GM12878 (cell line): ENCODE results near the gene APCDD1L. TPM values are rescaled to one million over a fixed set of nuclear protein-coding genes. Genes with fewer than 3 reads are reported as not detected.

Experiments
- ATAC-seq: fragments of 200-7000 bp; cut with Tn5 transposase; 3 replicates; pipeline ENCODE4 v1.9.1; 2020; ENCODE audit warnings: mild to moderate bottlenecking, moderate library complexity
- BruUV-seq: library from RNA; stranded (reverse); fragments of 400-500 nt; replicated peaks from 2 replicates; lab custom pipeline; 2021; lab: Mats Ljungman, UMichigan
- CTCF ChIA-PET: fragments of 300-600 bp; sonication (Branson Sonifier 250); formaldehyde crosslinking; extraction: SDS; loops from one replicate; lab custom pipeline; 2021; ENCODE audit warnings: inconsistent platforms; lab: Yijun Ruan, JAX
- POLR2A ChIA-PET: fragments of 350-600 bp; formaldehyde crosslinking; extraction: SDS; loops from one replicate; lab custom pipeline; 2021; ENCODE audit warnings: inconsistent platforms; lab: Charles Lee
- RAD21 ChIA-PET: fragments of 300-600 bp; sonication (Branson Sonifier 250); formaldehyde crosslinking; loops from one replicate; lab custom pipeline; 2023; ENCODE audit warnings: antibody characterized with exemption; ENCODE audit not compliant: unreplicated experiment; lab: Charles Lee
- SMC1A ChIA-PET: fragments of 300-600 bp; sonication (Branson Sonifier 250); formaldehyde crosslinking; loops from one replicate; lab custom pipeline; 2023; ENCODE audit not compliant: unreplicated experiment, uncharacterized antibody; lab: Charles Lee
- DNase-seq: peaks from one replicate; pipeline ENCODE4 v3.0.0-alpha.2; 2011; ENCODE audit warnings: low read depth, low spot score
- FAIRE-seq: peaks from 3 replicates; lab custom pipeline; 2011; peaks lifted over from hg19 to GRCh38; lab: Jason Lieb, UNC
- H2AFZ ChIP-seq: 2 replicates; pipeline ENCODE4 v1.6.0; 2011; ENCODE audit warnings: low read depth, low read length, control low read depth; ENCODE audit not compliant: control insufficient read depth
- H3K27ac ChIP-seq: 2 replicates; pipeline ENCODE4 v1.5.1; 2011; ENCODE audit warnings: control low read depth; ENCODE audit not compliant: control insufficient read depth, insufficient read depth
- H3K27me3 ChIP-seq, 2 experiments: replicated peaks in 1 of 2; 2 replicates each; pipeline versions ENCODE4 v1.6.0 to v1.6.1; 2011; ENCODE audit warnings: low read length in 1 of 2; ENCODE audit not compliant: control insufficient read depth in 2 of 2, insufficient read depth in 2 of 2
- H3K36me3 ChIP-seq, 2 experiments: 2 replicates each; pipeline ENCODE4 v1.5.1; 2011; ENCODE audit warnings: low read length in 1 of 2; ENCODE audit not compliant: control insufficient read depth in 2 of 2, insufficient read depth in 2 of 2
- H3K4me1 ChIP-seq: 2 replicates; pipeline ENCODE4 v1.6.1; 2011; ENCODE audit warnings: mild to moderate bottlenecking, low read length, moderate library complexity, mixed read lengths; ENCODE audit not compliant: control insufficient read depth, insufficient read depth
- H3K4me2 ChIP-seq: 2 replicates; pipeline ENCODE4 v1.6.0; 2011; ENCODE audit warnings: control low read depth; ENCODE audit not compliant: control insufficient read depth, insufficient read depth
- H3K4me3 ChIP-seq: fragments of 200-600 bp; sonication (generic); 2 replicates; pipeline ENCODE4 v1.5.1; 2016
- H3K79me2 ChIP-seq: 2 replicates; pipeline ENCODE4 v1.6.0; 2011; ENCODE audit warnings: low read length; ENCODE audit not compliant: control insufficient read depth, insufficient read depth
- H3K9ac ChIP-seq: 2 replicates; pipeline ENCODE4 v1.8.0; 2011; ENCODE audit warnings: low read length, control low read depth, mixed read lengths; ENCODE audit not compliant: control insufficient read depth, insufficient read depth
- H3K9me3 ChIP-seq: replicated peaks from 3 replicates; pipeline ENCODE4 v1.5.1; 2011; ENCODE audit warnings: mild to moderate bottlenecking, low read length; ENCODE audit not compliant: control insufficient read depth, insufficient read depth
- H4K20me1 ChIP-seq: 2 replicates; pipeline ENCODE4 v1.6.0; 2011; ENCODE audit not compliant: control insufficient read depth, insufficient read depth
- BACH1 ChIP-seq: fragments of 450-650 bp; IDR thresholded peaks from 2 replicates; pipeline ENCODE4 v1.6.1; 2017; ENCODE audit warnings: mild to moderate bottlenecking, borderline replicate concordance
- CBX3 ChIP-seq: fragments of 200-600 bp; sonication (generic); IDR thresholded peaks from 2 replicates; pipeline ENCODE4 v1.6.1; 2016; ENCODE audit warnings: low read depth, borderline replicate concordance
- CTCF ChIP-seq, 3 experiments: IDR thresholded peaks in 2 of 3; conservative IDR thresholded peaks in 1 of 3; 2 replicates each; pipeline ENCODE4 v1.5.1; 2011; ENCODE audit warnings: low read depth in 3 of 3, low read length in 3 of 3, mild to moderate bottlenecking in 3 of 3, control low read depth in 2 of 3, moderate library complexity in 2 of 3, inconsistent platforms in 1 of 3, mixed read lengths in 1 of 3; ENCODE audit not compliant: control insufficient read depth in 2 of 3, insufficient read depth in 1 of 3; ENCODE audit errors: extremely low read depth in 1 of 3
- MTA3 ChIP-seq: IDR thresholded peaks from 2 replicates; pipeline ENCODE4 v1.6.1; 2012; ENCODE audit warnings: low read length, inconsistent platforms, borderline replicate concordance
- PKNOX1 ChIP-seq: fragments of 450-650 bp; IDR thresholded peaks from 2 replicates; pipeline ENCODE4 v1.6.1; 2016; ENCODE audit warnings: mild to moderate bottlenecking
- PML ChIP-seq: IDR thresholded peaks from 2 replicates; pipeline ENCODE4 v1.6.1; 2012; ENCODE audit warnings: low read length, inconsistent platforms
- SUZ12 ChIP-seq: fragments of 200-600 bp; sonication (generic); IDR thresholded peaks from one replicate; pipeline ENCODE4 v1.6.1; 2018; ENCODE audit warnings: antibody characterized with exemption, mild to moderate bottlenecking; ENCODE audit not compliant: unreplicated experiment
- ZSCAN29 ChIP-seq: fragments of 450-650 bp; IDR thresholded peaks from 2 replicates; pipeline ENCODE4 v1.6.1; 2017; ENCODE audit warnings: mild to moderate bottlenecking, moderate library complexity
- WGBS: methylation state at CpG from one replicate; pipeline ENCODE4 v1.1.6; 2016; ENCODE audit warnings: low lambda C conversion rate; ENCODE audit not compliant: insufficient replicate concordance, insufficient coverage; ENCODE audit errors: missing lambda C conversion rate; 5-methylcytosine and 5-hydroxymethylcytosine counted together
- in situ Hi-C: fragments of 300-500 bp; cut with MboI; formaldehyde crosslinking; loops from 9 replicates; pipeline ENCODE4 v1.14.3; 2018; ENCODE audit warnings: mixed read lengths
- intact Hi-C: fragments of 100-400 bp; cut with micrococcal nuclease; formaldehyde crosslinking; loops from one replicate; pipeline ENCODE4 v1.14.2; 2022; ENCODE audit not compliant: unreplicated experiment
- polyA plus RNA-seq, 11 experiments: library from polyadenylated mRNA; depleted of rRNA in 4 of 11; unstranded in 6 of 11; stranded (reverse) in 5 of 11; fragments of >200 nt; fragmentation: Nextera tagmentation in 4 of 11; fragmentation: Illumina TruSeq in 1 of 11; extraction: Ambion mirVana in 4 of 11; extraction: Trizol in 1 of 11; gene quantifications; 1 replicate in 1 of 11; 2 replicates in 10 of 11; pipeline versions ENCODE4 v1.2.1 to v1.2.3, GENCODE V29; 2011 to 2016; ENCODE audit warnings: inconsistent platforms in 2 of 11, missing spikeins in 2 of 11, low read depth in 1 of 11
- total RNA-seq, 4 experiments: library from RNA; depleted of rRNA in 3 of 4; stranded (reverse); fragments of >200 nt in 3 of 4; fragmentation: Illumina TruSeq in 1 of 4; extraction: Trizol in 1 of 4; gene quantifications; 2 replicates each; pipeline versions ENCODE4 v1.2.1 to v1.2.3, GENCODE V29; 2013 to 2021

The APCDD1L gene
- total and polyA plus RNA-seq, 10 of the 15 experiments (the other 5 are each of a cell fraction or from before 2014, with no cell fraction given): 0.14 to 0.50 TPM; not detected in 8

- DNase-seq (no peak), FAIRE-seq (no peak), ATAC-seq (peak; percentile 62)
- Histone ChIP-seq H3K4me1 (no peaks in the 10 kb centered on the region), H3K79me2 (no peaks in the 10 kb centered on the region), H3K9ac (no peak overlapping the region), H2AFZ (no peak overlapping the region), H3K36me3 (no peaks in the 10 kb centered on the region), H3K27ac (no peak overlapping the region), H3K4me3 (no peak overlapping the region), H4K20me1 (no peaks in the 10 kb centered on the region), H3K27me3 (no peaks in the 10 kb centered on the region), H3K9me3 (no peaks in the 10 kb centered on the region; the same call in 2 of the 3 replicates), H3K4me2 (no peak overlapping the region)
- intact Hi-C loops: no loop called here
- CTCF ChIA-PET: no interaction called here
- POLR2A ChIA-PET: no interaction called here
- in situ Hi-C loops: no loop called here
- 3% methylated on average over 5 of the region's 5 CpGs for WGBS
- SMC1A ChIA-PET: no interaction called here
- no TSS peak for BruUV-seq
- TF ChIP-seq PML (no peak), PKNOX1 (peak; percentile 68)
- RAD21 ChIA-PET: no interaction called here
Measured at GRCh38 chr20:58519940-58520712, 4.9 kb upstream of the APCDD1L start.

GRCh38 chr20:58518896-58519593 lies 3.8 kb upstream of the APCDD1L start:
- RAD21 ChIA-PET: no interaction called here
- Histone ChIP-seq H3K36me3 (no peaks in the 10 kb centered on the region), H3K9me3 (no peaks in the 10 kb centered on the region)

More at GRCh38 chr20:58518896-58519593, 3.8 kb upstream of the APCDD1L start:
- no peak for TF ChIP-seq SUZ12
- TF ChIP-seq CBX3: no peak
- TF ChIP-seq MTA3: no peak
- no peak for TF ChIP-seq ZSCAN29
- TF ChIP-seq BACH1: no peak
- no peak for TF ChIP-seq CTCF (IDR thresholded peaks at IDR 0.05 in 2 of 3, conservative IDR thresholded peaks at IDR 0.05 in 1 of 3; ENCODE audit: control insufficient read depth in 2 of 3, extremely low read depth in 1 of 3, insufficient read depth in 1 of 3, low read depth in 3 of 3, low read length in 3 of 3)
- TF ChIP-seq, all 136 proteins: peak for 0
- FAIRE-seq: no peak
- DNase-seq: no peak
- ChIA-PET SMC1A (no interaction called here), CTCF (no interaction called here), POLR2A (no interaction called here)
- no peak for ATAC-seq
- H4K20me1 ChIP-seq: no peaks in the 10 kb centered on the region
- no peak overlapping the region for H3K9ac ChIP-seq
- intact Hi-C loops: no loop called here
- H3K4me1 ChIP-seq: no peaks in the 10 kb centered on the region
- no peaks in the 10 kb centered on the region for H3K79me2 ChIP-seq
- H3K27me3 ChIP-seq: no peaks in the 10 kb centered on the region; a peak in 1 of 4 replicates
- no peak overlapping the region for H3K27ac ChIP-seq
- no peak overlapping the region for H3K4me2 ChIP-seq
- H2AFZ ChIP-seq: no peak overlapping the region
- 37% methylated on average over 7 of the region's 7 CpGs for WGBS
- H3K4me3 ChIP-seq: no peak overlapping the region
- in situ Hi-C loops: no loop called here
- BruUV-seq: no TSS peak
